RWPE2 (cell line): ENCODE data around the gene PTEN.
A peak's percentile ranks its signal among the peaks of the same experiment; 100 is the strongest.
"Not testable (repeated sequence)": the region's sequence is repeated elsewhere in the genome, so short reads cannot be mapped to it uniquely, and the experiment has no call there.

Experiments used
- ATAC-seq: fragments of 200-7000 bp; cut with Tn5 transposase; 3 replicates; pipeline ENCODE4 v1.9.1; 2021; ENCODE audit warnings: low read depth
- DNase-seq: peaks from one replicate; pipeline ENCODE4 v3.0.0-alpha.2; 2020; ENCODE audit warnings: low spot score
- H3K27ac ChIP-seq: fragments of 450-650 bp; 2 replicates; pipeline ENCODE4 v1.5.1; 2017; ENCODE audit warnings: mild to moderate bottlenecking; ENCODE audit not compliant: poor library complexity, severe bottlenecking
- H3K27me3 ChIP-seq: fragments of 250-450 bp; sonication (Bioruptor Pico); 2 replicates; pipeline ENCODE4 v1.5.1; 2021; ENCODE audit warnings: mild to moderate bottlenecking, moderate library complexity; ENCODE audit not compliant: insufficient read depth, poor library complexity, severe bottlenecking
- H3K36me3 ChIP-seq: fragments of 250-450 bp; sonication (Bioruptor Pico); 2 replicates; pipeline ENCODE4 v1.5.1; 2020; ENCODE audit warnings: low read depth, mild to moderate bottlenecking, moderate library complexity
- H3K4me1 ChIP-seq: fragments of 250-450 bp; sonication (Bioruptor Pico); 2 replicates; pipeline ENCODE4 v1.5.1; 2021; ENCODE audit warnings: mild to moderate bottlenecking, moderate library complexity; ENCODE audit not compliant: insufficient read depth, poor library complexity, severe bottlenecking
- H3K4me3 ChIP-seq: fragments of 250-450 bp; sonication (Bioruptor Pico); 2 replicates; pipeline ENCODE4 v1.5.1; 2021; ENCODE audit warnings: mild to moderate bottlenecking, moderate library complexity; ENCODE audit not compliant: severe bottlenecking
- H3K9me3 ChIP-seq: fragments of 250-450 bp; sonication (Bioruptor Pico); 2 replicates; pipeline ENCODE4 v1.5.1; 2021; ENCODE audit warnings: mild to moderate bottlenecking, moderate library complexity; ENCODE audit not compliant: severe bottlenecking
- CTCF ChIP-seq: fragments of 450-650 bp; IDR thresholded peaks from one replicate; pipeline ENCODE4 v1.5.1; 2017; ENCODE audit warnings: mild to moderate bottlenecking, moderate library complexity; ENCODE audit not compliant: poor library complexity, severe bottlenecking

The PTEN gene

DNA sequence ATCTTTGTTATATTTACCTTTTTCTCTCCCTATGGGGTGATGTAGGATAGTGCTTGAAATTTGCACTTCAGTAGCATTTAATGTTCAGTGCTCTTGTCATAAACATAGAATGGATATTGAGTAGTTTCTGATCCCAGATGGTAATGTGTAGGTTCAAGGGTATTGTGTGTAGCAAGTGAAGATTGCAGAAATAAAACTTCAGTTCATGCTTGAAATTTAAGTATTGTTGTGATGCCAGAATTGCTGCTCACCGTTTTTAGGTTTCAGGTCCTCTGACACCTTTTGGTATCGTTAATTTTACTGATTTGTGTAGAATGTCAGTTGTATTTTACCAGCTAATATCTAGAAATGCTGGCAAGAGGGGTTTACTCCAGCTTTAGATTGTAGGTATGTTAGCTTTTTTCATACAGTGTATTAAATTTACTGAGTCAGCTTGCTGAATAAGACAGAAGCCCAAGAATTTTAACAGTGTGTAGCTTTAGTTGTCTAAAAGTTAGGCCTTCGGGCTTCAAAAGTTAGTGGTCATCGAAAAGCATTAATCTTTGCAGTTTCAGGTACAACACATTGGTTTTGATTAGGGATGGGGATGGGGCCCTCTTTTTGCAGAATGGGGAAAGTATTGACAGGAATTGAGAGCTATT lies 1.9 kb downstream of the PTEN start:
- Histone ChIP-seq H3K27me3 (no peaks in the 10 kb centered on the region), H3K36me3 (peaks cover 24% of the 10 kb centered on the region), H3K9me3 (no peaks in the 10 kb centered on the region), H3K4me1 (peaks cover 20% of the 10 kb centered on the region), H3K27ac (peak overlapping the region; percentile 91), H3K4me3 (peak overlapping the region; percentile 95)
- no peak for TF ChIP-seq CTCF
- DNase-seq = no peak
- ATAC-seq = no peak

DNA sequence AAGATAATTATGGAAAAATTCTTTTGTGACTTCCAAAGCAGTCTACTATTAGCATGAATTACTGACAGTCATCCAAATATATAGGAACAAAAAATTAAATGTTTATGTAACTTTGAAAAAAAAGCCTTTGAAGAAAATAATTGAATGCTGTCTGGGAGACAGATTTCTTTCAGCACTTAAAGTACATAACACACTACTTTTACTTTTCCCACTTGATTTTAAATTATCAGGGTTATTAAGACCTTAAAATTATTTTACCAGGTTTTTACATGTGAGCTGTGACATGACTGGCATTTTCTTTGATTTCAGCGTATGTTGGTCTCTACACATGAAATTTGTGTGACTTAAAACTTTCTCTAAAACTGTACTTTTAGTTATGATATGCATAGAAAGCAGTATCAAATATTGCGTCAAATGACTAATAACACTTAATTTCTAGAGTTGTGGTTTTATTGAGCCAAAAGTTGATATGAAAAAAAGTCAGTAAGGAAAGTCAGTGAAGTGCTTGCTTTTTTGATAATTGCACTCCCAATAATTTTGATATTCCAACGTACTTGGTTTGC lies 3.1 kb downstream of the PTEN start:
- Histone ChIP-seq H3K4me1 (peaks cover 27% of the 10 kb centered on the region), H3K36me3 (peaks cover 24% of the 10 kb centered on the region), H3K9me3 (no peaks in the 10 kb centered on the region), H3K4me3 (peak overlapping the region; percentile 95), H3K27me3 (no peaks in the 10 kb centered on the region), H3K27ac (peak overlapping the region; percentile 91)
- TF ChIP-seq CTCF = no peak
- no peak for DNase-seq
- no peak for ATAC-seq

DNA sequence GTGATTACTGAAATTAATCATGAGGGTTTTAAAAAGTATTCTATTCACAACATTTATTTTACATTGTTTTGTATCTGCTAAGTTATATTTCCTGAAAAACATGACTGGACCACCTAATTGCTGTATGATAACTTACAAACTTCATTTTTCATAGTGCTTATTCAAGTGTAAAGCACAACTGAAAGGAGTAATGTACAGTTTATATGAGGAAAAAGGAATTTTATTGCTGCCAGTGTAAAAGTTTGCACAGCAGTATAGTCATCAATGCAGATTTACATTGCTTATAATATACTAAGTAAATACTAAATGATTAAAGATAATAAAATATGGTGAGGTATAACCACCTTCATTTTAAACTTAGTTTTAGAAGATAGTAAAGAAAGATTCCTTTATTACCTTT lies 4.0 kb downstream of the PTEN start:
- no peak for TF ChIP-seq CTCF
- peaks cover 24% of the 10 kb centered on the region for H3K36me3 ChIP-seq
- peak overlapping the region; percentile 95 for H3K4me3 ChIP-seq
- DNase-seq (no peak), ATAC-seq (no peak)
- H3K9me3 ChIP-seq = no peaks in the 10 kb centered on the region
- peaks cover 29% of the 10 kb centered on the region for H3K4me1 ChIP-seq
- H3K27ac ChIP-seq = no peak overlapping the region
- H3K27me3 ChIP-seq = no peaks in the 10 kb centered on the region

- no peak for ATAC-seq
- Histone ChIP-seq H3K36me3 (peaks cover 24% of the 10 kb centered on the region), H3K27ac (peak overlapping the region; percentile 2), H3K4me3 (peak overlapping the region; percentile 95), H3K27me3 (no peaks in the 10 kb centered on the region), H3K4me1 (peaks cover 29% of the 10 kb centered on the region), H3K9me3 (no peaks in the 10 kb centered on the region)
- TF ChIP-seq CTCF = no peak
- no peak for DNase-seq
These were observed 4.9 kb downstream of the PTEN start for GRCh38 chr10:87868277-87868676.

DNA sequence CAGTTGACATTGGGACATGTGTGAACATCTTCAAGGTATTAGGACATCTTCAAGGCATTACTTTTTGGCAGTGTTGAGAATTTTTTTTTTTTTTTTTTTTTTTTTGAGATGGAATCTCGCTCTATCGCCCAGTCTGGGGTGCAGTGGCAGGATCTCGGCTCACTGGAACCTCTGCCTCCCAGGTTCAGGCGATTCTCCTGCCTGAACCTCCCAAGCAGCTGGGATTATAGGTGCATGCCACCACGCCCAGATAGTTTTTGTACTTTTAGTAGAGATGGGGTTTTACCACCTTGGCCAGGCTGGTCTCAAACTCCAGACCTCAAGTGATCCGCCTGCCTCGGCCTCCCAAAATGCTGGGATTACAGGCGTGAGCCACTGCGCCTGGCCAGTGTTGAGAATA lies 5.7 kb downstream of the PTEN start:
- not testable (repeated sequence) for H3K27ac ChIP-seq
- H3K36me3 ChIP-seq = peaks cover 24% of the 10 kb centered on the region

More for the DNA sequence above, 5.7 kb downstream of the PTEN start:
- not testable (repeated sequence) for H3K9me3 ChIP-seq, H3K27me3 ChIP-seq, H3K4me3 ChIP-seq, ATAC-seq, DNase-seq
- H3K4me1 ChIP-seq = peaks cover 32% of the 10 kb centered on the region
